GM18868 (cell line): ENCODE data around the gene TPGS2.
"Not testable (repeated sequence)": the region's sequence is repeated elsewhere in the genome, so short reads cannot be mapped to it uniquely, and the experiment has no call there.

ENCODE experiments used
- ATAC-seq: cut with Tn5 transposase; IDR thresholded peaks from one replicate; pipeline ENCODE4 v1.9.1; 2021; ENCODE audit warnings: mild to moderate bottlenecking, moderate library complexity; ENCODE audit not compliant: unreplicated experiment

Gene TPGS2

GRCh38 chr18:36776650-36777049 lies 52.2 kb downstream of the TPGS2 start:
- no peak for ATAC-seq

- no peak for ATAC-seq
Measured at GRCh38 chr18:36775396-36775795, 53.4 kb downstream of the TPGS2 start.

GRCh38 chr18:36772241-36772723 lies 56.5 kb downstream of the TPGS2 start:
- no peak for ATAC-seq

- ATAC-seq = no peak
Measured at GRCh38 chr18:36771245-36771644, 57.6 kb downstream of the TPGS2 start.

- ATAC-seq = no peak
Measured at GRCh38 chr18:36770315-36770946, 58.4 kb downstream of the TPGS2 start.

GRCh38 chr18:36769611-36770314 lies 59.0 kb downstream of the TPGS2 start:
- ATAC-seq = no peak

- ATAC-seq = no peak
Measured at GRCh38 chr18:36769172-36769571, 59.6 kb downstream of the TPGS2 start.

GRCh38 chr18:36766836-36767235 lies 62.0 kb downstream of the TPGS2 start:
- no peak for ATAC-seq

- not testable (repeated sequence) for ATAC-seq
Measured at GRCh38 chr18:36762965-36763364, 65.8 kb downstream of the TPGS2 start.

- no peak for ATAC-seq
Measured at GRCh38 chr18:36762074-36762473, 66.7 kb downstream of the TPGS2 start.

- no peak for ATAC-seq
Measured at GRCh38 chr18:36761186-36761698, 67.6 kb downstream of the TPGS2 start.

GRCh38 chr18:36760598-36760997 lies 68.2 kb downstream of the TPGS2 start:
- no peak for ATAC-seq

GRCh38 chr18:36759167-36759776 lies 69.5 kb downstream of the TPGS2 start:
- ATAC-seq = no peak

GRCh38 chr18:36758623-36759022 lies 70.2 kb downstream of the TPGS2 start:
- no peak for ATAC-seq

GRCh38 chr18:36757991-36758390 lies 70.8 kb downstream of the TPGS2 start:
- no peak for ATAC-seq

GRCh38 chr18:36757081-36757480 lies 71.7 kb downstream of the TPGS2 start:
- ATAC-seq = no peak

GRCh38 chr18:36756242-36756641 lies 72.6 kb downstream of the TPGS2 start:
- ATAC-seq = no peak

GRCh38 chr18:36752929-36753865 lies 75.6 kb downstream of the TPGS2 start:
- no peak for ATAC-seq

- ATAC-seq = no peak
Measured at GRCh38 chr18:36745219-36745975, 83.4 kb downstream of the TPGS2 start.

GRCh38 chr18:36744261-36744876 lies 84.4 kb downstream of the TPGS2 start:
- ATAC-seq = no peak
